ENCODE data around the gene TNFRSF13B.

GRCh38 chr17:17018612-17019429 lies 46.9 kb upstream of the TNFRSF13B start:
- no peak for TF ChIP-seq POLR2A (IDR thresholded peaks at IDR 0.05; ENCODE audit: low read depth)
- TF ChIP-seq EP300 (IDR thresholded peaks at IDR 0.05) = no peak
- no peak for TF ChIP-seq CTCF (IDR thresholded peaks at IDR 0.05)

Measured in esophagus muscularis mucosa (tissue), 4 donors.